GM04503 (cell line): Measurements from ENCODE around the gene CCNC.

Experiments
- DNase-seq: peaks from one replicate; pipeline ENCODE4 v3.0.0-alpha.2; 2012; ENCODE audit warnings: low read depth

The CCNC gene

GRCh38 chr6:99568103-99568933 is at the start of gene CCNC:
TSS of gene CCNC (minus strand) at chr6:99568660. CDS start at chr6:99568527, 133 bp downstream.
- peak; percentile 81 for DNase-seq

- DNase-seq: no peak
Measured at GRCh38 chr6:99617131-99617530, 48.7 kb upstream of the CCNC start.

- DNase-seq: no peak
Measured at GRCh38 chr6:99614430-99615186, 46.1 kb upstream of the CCNC start.

GRCh38 chr6:99613705-99614429 is 45.4 kb upstream of the CCNC start:
- DNase-seq: no peak

GRCh38 chr6:99613409-99613704 is 44.9 kb upstream of the CCNC start:
- DNase-seq: no peak

GRCh38 chr6:99612551-99613408 is 44.3 kb upstream of the CCNC start:
- no peak for DNase-seq

- DNase-seq: no peak
Measured at GRCh38 chr6:99611148-99611547, 42.7 kb upstream of the CCNC start.

- DNase-seq: no peak
Measured at GRCh38 chr6:99609905-99610489, 41.5 kb upstream of the CCNC start.

- DNase-seq: no peak
Measured at GRCh38 chr6:99608886-99609482, 40.5 kb upstream of the CCNC start.

- DNase-seq: no peak
Measured at GRCh38 chr6:99608059-99608885, 39.8 kb upstream of the CCNC start.

- no peak for DNase-seq
Measured at GRCh38 chr6:99607416-99608036, 39.1 kb upstream of the CCNC start.

- DNase-seq: no peak
Measured at GRCh38 chr6:99606656-99607415, 38.4 kb upstream of the CCNC start, which contains the start of gene PRDM13. TSS of gene PRDM13 (plus strand) at chr6:99606833. CDS start at chr6:99607035, 202 bp downstream.

- DNase-seq: no peak
Measured at GRCh38 chr6:99605911-99606655, 37.6 kb upstream of the CCNC start.

GRCh38 chr6:99605074-99605734 is 36.7 kb upstream of the CCNC start:
- DNase-seq: no peak

GRCh38 chr6:99604166-99605073 is 36.0 kb upstream of the CCNC start:
- no peak for DNase-seq

GRCh38 chr6:99603421-99604165 is 35.1 kb upstream of the CCNC start:
- no peak for DNase-seq
